HepG2 (cell line): Measurements from ENCODE around the gene PXDC1. TPM values are rescaled to one million over a fixed set of nuclear protein-coding genes. Genes with fewer than 3 reads are reported as not detected.

Experiments
- ATAC-seq: fragments of 200-7000 bp; cut with Tn5 transposase; 3 replicates; pipeline ENCODE4 v1.9.1; 2020; ENCODE audit warnings: mild to moderate bottlenecking, moderate library complexity
- BruUV-seq: library from RNA; stranded (reverse); fragments of 400-500 nt; replicated peaks from 2 replicates; lab custom pipeline; 2021; lab: Mats Ljungman, UMichigan
- CTCF ChIA-PET: fragments of 300-600 bp; formaldehyde crosslinking; extraction: SDS; loops from one replicate; lab custom pipeline; 2021; ENCODE audit warnings: low total read pairs, inconsistent platforms, low intra/inter-chr PET ratio; lab: Yijun Ruan, JAX
- POLR2A ChIA-PET: fragments of 350-600 bp; sonication (Branson Sonifier 250); formaldehyde crosslinking; loops from one replicate; lab custom pipeline; 2020; ENCODE audit warnings: antibody characterized with exemption, inconsistent platforms; lab: Yijun Ruan, JAX
- DNase-seq: peaks from one replicate; pipeline ENCODE4 v3.0.0-alpha.2; 2015; ENCODE audit warnings: low spot score
- FAIRE-seq: peaks from 3 replicates; lab custom pipeline; 2011; peaks lifted over from hg19 to GRCh38; lab: Jason Lieb, UNC
- H2AFZ ChIP-seq: one replicate; pipeline ENCODE4 v1.6.1; 2011; ENCODE audit warnings: low read length, inconsistent platforms
- H3K27ac ChIP-seq: fragments of 300-600 bp; 3 replicates; pipeline ENCODE4 v1.8.0; 2011; ENCODE audit warnings: mixed run types, mild to moderate bottlenecking, mixed read lengths, low read length, inconsistent platforms; ENCODE audit not compliant: insufficient read depth; ENCODE audit errors: extremely low read length
- H3K27me3 ChIP-seq, 2 experiments: fragments of 200-600 bp in 1 of 2; 2 replicates in 1 of 2; 3 replicates in 1 of 2; pipeline versions ENCODE4 v1.6.0 to v1.8.0; 2011; ENCODE audit warnings: low read length in 2 of 2, mild to moderate bottlenecking in 2 of 2, moderate library complexity in 2 of 2, inconsistent platforms in 1 of 2; ENCODE audit not compliant: insufficient read depth in 2 of 2, control insufficient read depth in 1 of 2
- H3K36me3 ChIP-seq, 2 experiments: fragments of 200-600 bp in 1 of 2; replicated peaks in 1 of 2; 2 replicates in 1 of 2; 3 replicates in 1 of 2; pipeline versions ENCODE4 v1.5.1 to v1.8.0; 2011; ENCODE audit warnings: low read length in 2 of 2, inconsistent platforms in 1 of 2; ENCODE audit not compliant: insufficient read depth in 2 of 2, control insufficient read depth in 1 of 2
- H3K4me1 ChIP-seq: 2 replicates; pipeline ENCODE4 v1.5.1; 2012; ENCODE audit warnings: low read length, inconsistent platforms; ENCODE audit not compliant: insufficient read depth
- H3K4me2 ChIP-seq: 2 replicates; pipeline ENCODE4 v1.6.0; 2011; ENCODE audit warnings: low read depth, low read length, inconsistent platforms
- H3K4me3 ChIP-seq, 3 experiments: fragments of 200-600 bp in 1 of 3; sonication (generic), shearing (Covaris generic) in 1 of 3; replicated peaks in 1 of 3; 2 replicates each; pipeline ENCODE4 v1.5.1; 2011 to 2016; ENCODE audit warnings: low read length in 3 of 3, inconsistent platforms in 2 of 3, low read depth in 2 of 3, mild to moderate bottlenecking in 2 of 3, control low read depth in 1 of 3, mixed read lengths in 1 of 3; ENCODE audit not compliant: insufficient read depth in 1 of 3
- H3K79me2 ChIP-seq: one replicate; pipeline ENCODE4 v1.6.1; 2011; ENCODE audit warnings: low read length, inconsistent platforms; ENCODE audit not compliant: insufficient read depth
- H3K9ac ChIP-seq: 2 replicates; pipeline ENCODE4 v1.6.0; 2011; ENCODE audit warnings: mild to moderate bottlenecking, low read depth, low read length, inconsistent platforms; ENCODE audit not compliant: insufficient read depth
- H3K9me3 ChIP-seq: 2 replicates; pipeline ENCODE4 v1.5.1; 2012; ENCODE audit warnings: mild to moderate bottlenecking, low read length
- H4K20me1 ChIP-seq: 2 replicates; pipeline ENCODE4 v1.6.0; 2011; ENCODE audit warnings: inconsistent platforms, mild to moderate bottlenecking, low read length, moderate library complexity; ENCODE audit not compliant: insufficient read depth
- ASH2L ChIP-seq: fragments of 300-600, 200-600 bp; sonication (generic); IDR thresholded peaks from 2 replicates; pipeline ENCODE4 v1.7.0; 2017; ENCODE audit warnings: low read depth, mild to moderate bottlenecking, moderate library complexity, mixed read lengths, low read length; ENCODE audit not compliant: insufficient read length
- DNMT3B ChIP-seq: conservative IDR thresholded peaks from 2 replicates; pipeline ENCODE4 v1.6.1; 2016; ENCODE audit warnings: missing biosample characterization, control low read depth
- HOXA5 ChIP-seq: sonication (generic); formaldehyde crosslinking; IDR thresholded peaks from 2 replicates; pipeline ENCODE4 v1.4.0; 2020; ENCODE audit warnings: missing genetic modification reagents
- HOXA7 ChIP-seq: sonication (generic); formaldehyde crosslinking; IDR thresholded peaks from 2 replicates; pipeline ENCODE4 v1.8.1; 2022; ENCODE audit warnings: mild to moderate bottlenecking, missing genetic modification reagents, moderate library complexity
- NCOR1 ChIP-seq: fragments of 200-600 bp; sonication (generic); IDR thresholded peaks from 2 replicates; pipeline ENCODE4 v1.7.0; 2017; ENCODE audit warnings: antibody characterized with exemption, low read length, borderline replicate concordance
- POGZ ChIP-seq: sonication (generic); formaldehyde crosslinking; IDR thresholded peaks from 2 replicates; pipeline ENCODE4 v1.4.0; 2020; ENCODE audit warnings: mild to moderate bottlenecking, missing genetic modification reagents
- SNAPC4 ChIP-seq: sonication (generic); formaldehyde crosslinking; IDR thresholded peaks from 2 replicates; pipeline ENCODE4 v1.4.0; 2020; ENCODE audit warnings: mild to moderate bottlenecking, missing genetic modification reagents
- ZNF225 ChIP-seq: sonication (generic); formaldehyde crosslinking; IDR thresholded peaks from 2 replicates; pipeline ENCODE4 v1.4.0; 2020; ENCODE audit warnings: mild to moderate bottlenecking, missing genetic modification reagents
- ZNF687 ChIP-seq: sonication (generic); formaldehyde crosslinking; IDR thresholded peaks from 2 replicates; pipeline ENCODE4 v1.5.1; 2020; ENCODE audit warnings: mild to moderate bottlenecking, missing genetic modification reagents, moderate library complexity
- WGBS: methylation state at CpG from one replicate; pipeline ENCODE4 v1.1.6; 2017; ENCODE audit warnings: low lambda C conversion rate; 5-methylcytosine and 5-hydroxymethylcytosine counted together
- in situ Hi-C: cut with HindIII; loops from 2 replicates; pipeline ENCODE4 v1.10.0; 2017; ENCODE audit warnings: low pct_unique_long_range_greater_than_20kb; ENCODE audit not compliant: extremely low pct_ligation_motif_present
- intact Hi-C: fragments of 100-400 bp; cut with micrococcal nuclease; formaldehyde crosslinking; loops from one replicate; pipeline ENCODE4 v1.10.0; 2022; ENCODE audit not compliant: unreplicated experiment
- polyA plus RNA-seq, 8 experiments: library from polyadenylated mRNA; depleted of rRNA in 3 of 8; stranded (reverse) in 7 of 8; unstranded in 1 of 8; fragments of >200 nt; fragmentation: Illumina TruSeq in 4 of 8; extraction: Trizol in 4 of 8; gene quantifications; 2 replicates each; pipeline versions ENCODE4 v1.2.1 to v1.2.3, GENCODE V29; 2011 to 2016; ENCODE audit warnings: low read depth in 4 of 8, missing spikeins in 1 of 8, mixed read lengths in 1 of 8; ENCODE audit not compliant: insufficient read depth in 1 of 8
- total RNA-seq, 5 experiments: library from RNA; depleted of rRNA; stranded (reverse); fragments of >200 nt; fragmentation: Illumina TruSeq; extraction: Trizol; gene quantifications; 2 replicates each; pipeline ENCODE4 v1.2.3, GENCODE V29; 2016; ENCODE audit warnings: low read depth in 1 of 5
- TF ChIP-seq, protein P1 (sequence below): sonication (generic); formaldehyde crosslinking; IDR thresholded peaks from 2 replicates; pipeline ENCODE4; 2020; ENCODE audit warnings: missing genetic modification reagents, mild to moderate bottlenecking, borderline replicate concordance

Gene PXDC1
- total and polyA plus RNA-seq, 2 of the 13 experiments (the other 11 are each of a cell fraction or from before 2014, with no cell fraction given) = 32.4 to 34.7 TPM

DNA sequence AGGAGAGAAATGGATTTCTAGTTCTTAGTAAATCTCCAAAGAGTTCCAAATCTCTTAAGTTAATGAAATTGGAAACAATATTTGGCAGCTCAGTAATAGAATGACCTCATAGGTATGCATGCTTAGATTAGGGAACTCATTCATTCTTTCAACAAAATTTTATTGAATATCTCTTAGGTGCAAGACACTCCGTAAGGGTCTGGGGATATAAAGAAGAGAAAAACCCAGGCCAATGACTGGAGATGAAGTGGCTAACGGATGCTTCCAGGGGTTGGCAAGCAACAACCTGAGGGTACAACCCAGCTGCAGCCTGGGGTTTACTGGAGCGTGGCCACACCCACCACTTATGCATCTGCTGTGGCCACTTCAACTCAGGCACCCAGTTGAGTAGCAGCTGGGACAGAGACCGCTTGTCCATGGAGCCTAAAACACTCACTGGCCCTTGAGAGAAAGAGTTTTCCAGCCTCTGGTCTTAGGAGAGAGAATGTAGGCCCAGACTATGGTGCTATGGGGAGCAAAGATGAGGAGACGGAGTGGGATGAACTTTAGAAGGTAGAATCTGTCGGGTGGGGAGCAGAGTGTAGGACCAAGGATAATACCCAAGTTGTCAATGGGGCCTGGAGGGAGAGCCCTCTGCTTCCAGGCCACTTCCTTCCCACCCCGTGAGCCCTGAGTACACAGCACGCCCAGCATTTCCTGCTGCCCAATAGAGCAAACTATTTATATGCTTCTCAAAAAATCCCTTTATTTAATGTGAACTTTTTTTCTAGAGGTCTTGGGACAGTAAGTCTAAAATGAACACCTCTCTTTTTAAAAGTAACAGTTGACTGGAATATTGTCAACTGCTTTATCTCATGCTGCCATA, 46.8 kb upstream of the PXDC1 start:
- WGBS = 56% methylated on average over 8 of the region's 8 CpGs
- H4K20me1 ChIP-seq = no peaks in the 10 kb centered on the region
- peaks cover 65% of the 10 kb centered on the region for H3K4me1 ChIP-seq
- CTCF ChIA-PET = no interaction called here
- ATAC-seq (peak; percentile 57), DNase-seq (no peak), FAIRE-seq (no peak)
- H3K9ac ChIP-seq = peak overlapping the region; percentile 63; the same call in 1 of the 2 replicates
- H3K79me2 ChIP-seq = no peaks in the 10 kb centered on the region
- no peak overlapping the region for H2AFZ ChIP-seq
- H3K27ac ChIP-seq = peak overlapping the region; percentile 83
- H3K27me3 ChIP-seq = no peaks in the 10 kb centered on the region
- POLR2A ChIA-PET = interaction anchor here (1.0 to 3.4 kb wide), 20 partner anchors 8 to 641 kb away, joined by 3 to 67 read pairs (median 6); partner anchors contain the start of genes PXDC1 and TUBB2A
- no peaks in the 10 kb centered on the region for H3K9me3 ChIP-seq
- in situ Hi-C loops = no loop called here
- TSS peak; percentile 97 for BruUV-seq
- peak overlapping the region; percentile 67 for H3K4me2 ChIP-seq
- H3K36me3 ChIP-seq = no peaks in the 10 kb centered on the region
- intact Hi-C loops = no loop called here
- peak overlapping the region in 1 of 3 experiments; percentile 25; a peak in 2 of 6 replicates for H3K4me3 ChIP-seq
- TF ChIP-seq SNAPC4 = no peak
- TF ChIP-seq NCOR1 = peak; percentile 15; the same call in 1 of the 2 replicates
- TF ChIP-seq HOXA7 (CRISPR knock-in tag) = no peak
- TF ChIP-seq ZNF687 (CRISPR knock-in tag) = peak; percentile 56
- TF ChIP-seq POGZ (CRISPR knock-in tag) = no peak
- TF ChIP-seq ASH2L = peak; percentile 0
- TF ChIP-seq, protein P1, sequence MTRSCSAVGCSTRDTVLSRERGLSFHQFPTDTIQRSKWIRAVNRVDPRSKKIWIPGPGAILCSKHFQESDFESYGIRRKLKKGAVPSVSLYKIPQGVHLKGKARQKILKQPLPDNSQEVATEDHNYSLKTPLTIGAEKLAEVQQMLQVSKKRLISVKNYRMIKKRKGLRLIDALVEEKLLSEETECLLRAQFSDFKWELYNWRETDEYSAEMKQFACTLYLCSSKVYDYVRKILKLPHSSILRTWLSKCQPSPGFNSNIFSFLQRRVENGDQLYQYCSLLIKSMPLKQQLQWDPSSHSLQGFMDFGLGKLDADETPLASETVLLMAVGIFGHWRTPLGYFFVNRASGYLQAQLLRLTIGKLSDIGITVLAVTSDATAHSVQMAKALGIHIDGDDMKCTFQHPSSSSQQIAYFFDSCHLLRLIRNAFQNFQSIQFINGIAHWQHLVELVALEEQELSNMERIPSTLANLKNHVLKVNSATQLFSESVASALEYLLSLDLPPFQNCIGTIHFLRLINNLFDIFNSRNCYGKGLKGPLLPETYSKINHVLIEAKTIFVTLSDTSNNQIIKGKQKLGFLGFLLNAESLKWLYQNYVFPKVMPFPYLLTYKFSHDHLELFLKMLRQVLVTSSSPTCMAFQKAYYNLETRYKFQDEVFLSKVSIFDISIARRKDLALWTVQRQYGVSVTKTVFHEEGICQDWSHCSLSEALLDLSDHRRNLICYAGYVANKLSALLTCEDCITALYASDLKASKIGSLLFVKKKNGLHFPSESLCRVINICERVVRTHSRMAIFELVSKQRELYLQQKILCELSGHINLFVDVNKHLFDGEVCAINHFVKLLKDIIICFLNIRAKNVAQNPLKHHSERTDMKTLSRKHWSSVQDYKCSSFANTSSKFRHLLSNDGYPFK (CRISPR knock-in tag) = 0 out of 2 replicates have a peak, but pooled peaks have one; percentile 24
- TF ChIP-seq HOXA5 (CRISPR knock-in tag) = no peak
- 0 out of 2 replicates have a peak, but pooled peaks have one; percentile 73 for TF ChIP-seq DNMT3B (CRISPR knock-in tag)
- no peak for TF ChIP-seq ZNF225
